Measurements from ENCODE around the gene GHSR. TPM values are rescaled to one million over a fixed set of nuclear protein-coding genes. Genes with fewer than 3 reads are reported as not detected.

Gene GHSR
- total RNA-seq, 2 donors from 2014 or later, result not detected

GRCh38 chr3:172456404-172456803, 8.1 kb upstream of the GHSR start:
- no peaks in the 10 kb centered on the region for H3K36me3 Mint-ChIP-seq (ENCODE audit: low read depth)
- peaks cover 19% of the 10 kb centered on the region for H3K27me3 Mint-ChIP-seq (ENCODE audit: insufficient read depth)
- no peak for TF ChIP-seq CTCF (conservative IDR thresholded peaks at IDR 0.05)
- Histone ChIP-seq H3K9me3 (ENCODE audit: control insufficient read depth, low read length) (no peaks in the 10 kb centered on the region), H3K36me3 (ENCODE audit: control insufficient read depth, insufficient read depth, low read length) (no peaks in the 10 kb centered on the region), H3K4me3 (ENCODE audit: low read length) (no peak overlapping the region), H3K27me3 (ENCODE audit: control insufficient read depth, insufficient read depth, low read length, poor library complexity, severe bottlenecking) (peaks cover 22% of the 10 kb centered on the region), H3K4me1 (ENCODE audit: control insufficient read depth, insufficient read depth, low read length) (no peaks in the 10 kb centered on the region), H3K9ac (ENCODE audit: extremely low read depth, low read length, poor library complexity, severe bottlenecking) (no peak overlapping the region), H3K27ac (ENCODE audit: low read depth, low read length) (no peak overlapping the region)
- no peaks in the 10 kb centered on the region for H3K4me1 Mint-ChIP-seq
- WGBS, 2 experiments (ENCODE audit: insufficient coverage in 1 of 2, insufficient read length in 1 of 2), result 88 to 96% methylated on average over 2 to 3 of the region's 3 CpGs
- no peak overlapping the region for H3K27ac Mint-ChIP-seq
- no peaks in the 10 kb centered on the region for H3K9me3 Mint-ChIP-seq
- no peak overlapping the region for H3K4me3 Mint-ChIP-seq
- DNase-seq, result no peak

GRCh38 chr3:172454180-172454579, 5.9 kb upstream of the GHSR start:
- no peak for DNase-seq
- H3K27ac ChIP-seq (ENCODE audit: low read depth, low read length), result no peak overlapping the region
- no peak for TF ChIP-seq CTCF (conservative IDR thresholded peaks at IDR 0.05)
- no peaks in the 10 kb centered on the region for H3K9me3 ChIP-seq (ENCODE audit: control insufficient read depth, low read length)
- no peak overlapping the region for H3K9ac ChIP-seq (ENCODE audit: extremely low read depth, low read length, poor library complexity, severe bottlenecking)
- H3K4me1 ChIP-seq (ENCODE audit: control insufficient read depth, insufficient read depth, low read length), result no peaks in the 10 kb centered on the region
- no peaks in the 10 kb centered on the region for H3K36me3 ChIP-seq (ENCODE audit: control insufficient read depth, insufficient read depth, low read length)
- no peaks in the 10 kb centered on the region for H3K36me3 Mint-ChIP-seq (ENCODE audit: low read depth)
- peaks cover 38% of the 10 kb centered on the region for H3K27me3 Mint-ChIP-seq (ENCODE audit: insufficient read depth)
- no peak overlapping the region for H3K4me3 Mint-ChIP-seq
- peaks cover 4% of the 10 kb centered on the region for H3K4me1 Mint-ChIP-seq
- H3K9me3 Mint-ChIP-seq, result peaks cover 3% of the 10 kb centered on the region
- H3K27ac Mint-ChIP-seq, result no peak overlapping the region
- no peak overlapping the region for H3K4me3 ChIP-seq (ENCODE audit: low read length)
- peaks cover 44% of the 10 kb centered on the region for H3K27me3 ChIP-seq (ENCODE audit: control insufficient read depth, insufficient read depth, low read length, poor library complexity, severe bottlenecking)

GRCh38 chr3:172449466-172450149, 1.4 kb upstream of the GHSR start:
- H3K27me3 Mint-ChIP-seq (ENCODE audit: insufficient read depth), result peaks cover 80% of the 10 kb centered on the region

More at GRCh38 chr3:172449466-172450149, 1.4 kb upstream of the GHSR start:
- no peaks in the 10 kb centered on the region for H3K4me1 ChIP-seq (ENCODE audit: control insufficient read depth, insufficient read depth, low read length)
- no peak overlapping the region for H3K27ac ChIP-seq (ENCODE audit: low read depth, low read length)
- peak; percentile 93 for DNase-seq
- Mint-ChIP-seq H3K9me3 (peaks cover 12% of the 10 kb centered on the region), H3K36me3 (ENCODE audit: low read depth) (no peaks in the 10 kb centered on the region), H3K4me3 (peak overlapping the region; percentile 21), H3K27ac (no peak overlapping the region), H3K4me1 (peaks cover 8% of the 10 kb centered on the region)
- peaks cover 86% of the 10 kb centered on the region for H3K27me3 ChIP-seq (ENCODE audit: control insufficient read depth, insufficient read depth, low read length, poor library complexity, severe bottlenecking)
- no peaks in the 10 kb centered on the region for H3K36me3 ChIP-seq (ENCODE audit: control insufficient read depth, insufficient read depth, low read length)
- 6 to 7% methylated on average over 18 to 34 of the region's 34 CpGs for WGBS, 2 experiments (ENCODE audit: insufficient coverage in 1 of 2, insufficient read length in 1 of 2)
- no peak overlapping the region for H3K4me3 ChIP-seq (ENCODE audit: low read length)
- TF ChIP-seq CTCF (conservative IDR thresholded peaks at IDR 0.05), result peak; percentile 28
- H3K9ac ChIP-seq (ENCODE audit: extremely low read depth, low read length, poor library complexity, severe bottlenecking), result no peak overlapping the region
- no peaks in the 10 kb centered on the region for H3K9me3 ChIP-seq (ENCODE audit: control insufficient read depth, low read length)
